ENCODE data around the gene SDK1.

GRCh38 chr7:4240520-4241303, 939.7 kb downstream of the SDK1 start:
- TF ChIP-seq CTCF (IDR thresholded peaks at IDR 0.05) (no peak), EP300 (IDR thresholded peaks at IDR 0.05) (no peak), POLR2AphosphoS5 (IDR thresholded peaks at IDR 0.05) (no peak)
